Esophagus muscularis mucosa (tissue), 3 donors: Measurements from ENCODE around the gene ACOXL.

Source experiments
- POLR2AphosphoS5 ChIP-seq, 2 donors: sonication (generic); formaldehyde crosslinking; IDR thresholded peaks; one replicate each; pipeline ENCODE4 v1.6.1; 2017; ENCODE audit warnings: antibody characterized with exemption in 2 of 2
- TF ChIP-seq, protein P1 (sequence below), 3 experiments: fragments of 200-600 bp in 2 of 3; fragments of 450-650 bp in 1 of 3; sonication (generic) in 2 of 3; IDR thresholded peaks; one replicate each; pipeline ENCODE4 v1.5.1; 2017 to 2019; ENCODE audit warnings: antibody characterized with exemption in 3 of 3, mild to moderate bottlenecking in 2 of 3, moderate library complexity in 1 of 3

DNA sequence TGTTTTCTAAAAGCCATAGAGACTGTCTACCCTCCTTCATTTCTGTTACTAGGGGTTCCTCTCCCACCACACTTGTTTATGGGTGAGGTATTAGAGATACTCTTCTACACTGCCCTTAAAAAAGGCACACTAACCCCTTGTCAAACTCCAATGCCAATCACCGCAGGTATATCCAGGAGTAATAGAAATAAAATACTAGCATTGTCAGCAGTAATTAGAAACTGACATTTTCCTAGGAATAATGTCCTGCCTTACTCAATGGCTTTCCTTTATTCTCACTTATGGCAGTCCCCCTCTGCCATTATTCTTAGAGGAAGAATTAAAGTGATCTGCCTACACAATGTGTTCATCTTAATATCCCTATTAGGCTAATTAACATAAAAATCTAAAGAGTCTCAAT lies 49.5 kb upstream of the ACOXL start:
- TF ChIP-seq, protein P1, sequence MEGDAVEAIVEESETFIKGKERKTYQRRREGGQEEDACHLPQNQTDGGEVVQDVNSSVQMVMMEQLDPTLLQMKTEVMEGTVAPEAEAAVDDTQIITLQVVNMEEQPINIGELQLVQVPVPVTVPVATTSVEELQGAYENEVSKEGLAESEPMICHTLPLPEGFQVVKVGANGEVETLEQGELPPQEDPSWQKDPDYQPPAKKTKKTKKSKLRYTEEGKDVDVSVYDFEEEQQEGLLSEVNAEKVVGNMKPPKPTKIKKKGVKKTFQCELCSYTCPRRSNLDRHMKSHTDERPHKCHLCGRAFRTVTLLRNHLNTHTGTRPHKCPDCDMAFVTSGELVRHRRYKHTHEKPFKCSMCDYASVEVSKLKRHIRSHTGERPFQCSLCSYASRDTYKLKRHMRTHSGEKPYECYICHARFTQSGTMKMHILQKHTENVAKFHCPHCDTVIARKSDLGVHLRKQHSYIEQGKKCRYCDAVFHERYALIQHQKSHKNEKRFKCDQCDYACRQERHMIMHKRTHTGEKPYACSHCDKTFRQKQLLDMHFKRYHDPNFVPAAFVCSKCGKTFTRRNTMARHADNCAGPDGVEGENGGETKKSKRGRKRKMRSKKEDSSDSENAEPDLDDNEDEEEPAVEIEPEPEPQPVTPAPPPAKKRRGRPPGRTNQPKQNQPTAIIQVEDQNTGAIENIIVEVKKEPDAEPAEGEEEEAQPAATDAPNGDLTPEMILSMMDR (IDR thresholded peaks at IDR 0.05), result no peak
- no peak for TF ChIP-seq POLR2AphosphoS5 (IDR thresholded peaks at IDR 0.05)
